Psoas muscle (tissue), 8 donors: ENCODE measurements around the gene USP24. TPM values are rescaled to one million over a fixed set of nuclear protein-coding genes. Genes with fewer than 3 reads are reported as not detected.
A peak's percentile ranks its signal among the peaks of the same experiment; 100 is the strongest.

Source experiments
- ATAC-seq, 4 donors: fragments of 200-7000 bp; cut with Tn5 transposase; one replicate each; pipeline ENCODE4 v1.9.1; 2020; ENCODE audit warnings: moderate library complexity in 3 of 4, mild to moderate bottlenecking in 2 of 4
- DNase-seq, 2 donors: peaks; one replicate each; pipeline ENCODE4 v3.0.0-alpha.2; 2020
- H3K27ac ChIP-seq: fragments of 200-600 bp; one replicate; pipeline ENCODE4 v1.8.0; 2022
- H3K27me3 ChIP-seq, 3 donors: fragments of 200-600 bp in 1 of 3; one replicate each; pipeline versions ENCODE4 v1.6.1 to v1.8.0; 2013 to 2022; ENCODE audit warnings: low read length in 2 of 3, mild to moderate bottlenecking in 2 of 3, moderate library complexity in 1 of 3; ENCODE audit not compliant: insufficient read depth in 3 of 3
- H3K36me3 ChIP-seq, 2 donors: fragments of 200-600 bp in 1 of 2; one replicate each; pipeline versions ENCODE4 v1.6.1 to v1.8.0; 2013 to 2022; ENCODE audit warnings: low read depth in 1 of 2, mild to moderate bottlenecking in 1 of 2, moderate library complexity in 1 of 2; ENCODE audit not compliant: insufficient read depth in 1 of 2
- H3K4me1 ChIP-seq: fragments of 200-600 bp; one replicate; pipeline ENCODE4 v1.8.0; 2022
- H3K4me3 ChIP-seq: fragments of 200-600 bp; one replicate; pipeline ENCODE4 v1.8.0; 2022; ENCODE audit warnings: mild to moderate bottlenecking
- H3K9me3 ChIP-seq: fragments of 200-600 bp; one replicate; pipeline ENCODE4 v1.8.0; 2022
- CTCF ChIP-seq: fragments of 200-600 bp; IDR thresholded peaks from one replicate; pipeline ENCODE4 v1.8.0; 2022; ENCODE audit warnings: antibody characterized with exemption
- WGBS, 3 donors: extraction: QIAGEN DNeasy Blood & Tissue Kit; methylation state at CpG; one replicate each; pipeline versions ENCODE4 v1.1.6 to v1.1.7; 2013; 5-methylcytosine and 5-hydroxymethylcytosine counted together
- intact Hi-C, 2 donors: fragments of 100-400 bp; cut with DNase I; formaldehyde crosslinking; loops; one replicate each; pipeline versions ENCODE4 v1.11.0 to v1.14.2; 2022
- polyA plus RNA-seq, 3 donors: library from polyadenylated mRNA; stranded (reverse); fragments of 200-250 nt; gene quantifications; one replicate each; pipeline ENCODE4 v1.2.3, GENCODE V29; 2013
- total RNA-seq, 4 donors: library from RNA; stranded (reverse); fragmentation: NEBNext Ultra II Directional in 2 of 4; extraction: Animal tissue kit (Norgen Biotek cat#: 25700) in 2 of 4; gene quantifications; one replicate each; pipeline versions ENCODE4 v1.2.1 to v1.2.4, GENCODE V29; 2021 to 2023
- donor health status: healthy with polysubstance abuse.
- donor health status: DM: no; HTN: no; CAD: no; lungs with moderate emphysema.
- donor health status: Bipolar disorder and iron deficiency.
- donor health status: healthy.
- donor health status: DM: yes; HTN: yes; CAD: no.
- donor health status: DM: no; HTN: no; CAD: no.
- donor health status: DM: no; HTN: no; CAD: no.
- donor health status: DM: yes; HTN: yes; CAD: no.

USP24 gene
- total and polyA plus RNA-seq, 7 donors = 14.6 to 67.9 (median 53.2) TPM

GRCh38 chr1:55076356-55076755, 138.8 kb downstream of the USP24 start:
- Histone ChIP-seq H3K4me1 (no peaks in the 10 kb centered on the region), H3K36me3 (peaks cover 18 to 100% of the 10 kb centered on the region in 2 donors), H3K27me3 (no peaks in the 10 kb centered on the region), H3K27ac (no peak overlapping the region), H3K9me3 (no peaks in the 10 kb centered on the region), H3K4me3 (no peak overlapping the region)
- no peak for DNase-seq
- 86 to 91% (median 86%) methylated on average over 1 of the region's 1 CpG for WGBS, 3 donors
- intact Hi-C loops = no loop called here
- no peak for TF ChIP-seq CTCF
- ATAC-seq = no peak

DNA sequence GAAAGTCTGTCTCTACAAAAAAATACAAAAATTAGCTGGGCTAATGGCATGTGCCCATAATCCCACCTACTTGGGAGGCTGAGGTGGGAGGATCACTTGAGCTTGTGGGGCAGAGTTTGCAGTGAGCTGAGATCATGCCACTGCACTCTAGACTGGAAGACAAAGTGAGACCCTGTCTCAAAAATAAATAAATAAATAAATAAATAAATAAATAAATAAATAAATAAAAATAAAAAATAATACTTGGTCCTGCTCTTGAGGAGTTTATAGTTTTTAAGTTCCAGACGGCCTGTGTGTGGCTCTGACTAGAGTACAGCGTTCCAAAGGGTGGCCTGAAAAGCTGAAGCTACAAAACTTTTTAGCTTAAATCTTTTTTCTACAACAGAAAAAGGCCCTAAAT, 140.7 kb downstream of the USP24 start:
- peaks cover 11% of the 10 kb centered on the region for H3K4me1 ChIP-seq
- TF ChIP-seq CTCF = no peak
- peaks cover 16 to 100% of the 10 kb centered on the region in 2 donors for H3K36me3 ChIP-seq
- H3K27ac ChIP-seq = no peak overlapping the region
- 75 to 97% (median 93%) methylated on average over 2 of the region's 2 CpGs for WGBS, 3 donors
- H3K4me3 ChIP-seq = no peak overlapping the region
- no peak for DNase-seq
- H3K27me3 ChIP-seq = no peaks in the 10 kb centered on the region
- no peaks in the 10 kb centered on the region for H3K9me3 ChIP-seq
- ATAC-seq = no peak
- intact Hi-C loops = no loop called here

DNA sequence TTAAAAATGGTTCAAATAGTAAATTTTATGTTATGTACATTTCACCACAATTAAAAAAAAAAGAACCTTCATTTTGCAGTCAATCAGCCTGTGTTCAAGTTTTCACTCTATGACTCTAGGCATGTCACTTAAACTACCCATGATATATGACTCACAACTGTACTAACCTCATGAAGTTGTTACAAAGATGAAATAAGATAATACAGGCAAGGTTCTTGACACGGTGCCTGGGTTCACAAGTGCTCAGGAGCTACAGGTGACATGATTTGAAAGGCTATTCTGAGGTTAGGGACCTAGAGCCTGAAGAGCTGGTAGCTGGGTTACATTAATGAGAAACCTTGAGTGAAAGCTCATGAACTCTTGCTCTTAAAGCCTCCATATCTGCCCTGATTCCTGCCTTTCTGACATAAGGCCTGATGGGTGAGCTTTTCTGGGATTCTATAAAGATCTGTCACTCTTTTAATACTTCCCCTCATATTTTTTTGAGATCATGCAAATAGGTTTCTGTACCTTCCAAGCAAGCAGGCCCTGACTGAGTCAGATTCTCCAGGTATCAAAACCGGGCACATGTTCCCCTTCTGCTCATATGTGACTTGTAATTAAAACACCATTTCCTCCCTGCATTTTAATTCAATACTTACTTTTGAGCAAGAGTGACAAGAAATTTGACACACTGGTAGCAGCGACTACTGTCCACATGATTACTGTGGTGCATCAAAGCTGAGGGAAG, 141.8 kb downstream of the USP24 start:
- Histone ChIP-seq H3K27ac (no peak overlapping the region), H3K9me3 (no peaks in the 10 kb centered on the region)
- ATAC-seq = peak; percentile 22 to 70 (median 48)

GRCh38 chr1:55071477-55071876, 143.7 kb downstream of the USP24 start:
- no peak for ATAC-seq
- TF ChIP-seq CTCF = peak; percentile 5
- Histone ChIP-seq H3K4me1 (peaks cover 18% of the 10 kb centered on the region), H3K27me3 (no peaks in the 10 kb centered on the region), H3K4me3 (no peak overlapping the region), H3K27ac (no peak overlapping the region), H3K36me3 (peaks cover 14 to 91% of the 10 kb centered on the region in 2 donors), H3K9me3 (no peaks in the 10 kb centered on the region)
- intact Hi-C loops = no loop called here
- DNase-seq = no peak
- 45 to 53% (median 48%) methylated on average over 8 of the region's 8 CpGs for WGBS, 3 donors

More for the DNA sequence above, 141.8 kb downstream of the USP24 start:
- intact Hi-C loops = no loop called here
- Histone ChIP-seq H3K4me3 (no peak overlapping the region), H3K27me3 (no peaks in the 10 kb centered on the region), H3K36me3 (peaks cover 16 to 100% of the 10 kb centered on the region in 2 donors), H3K4me1 (peaks cover 11% of the 10 kb centered on the region)
- DNase-seq = no peak
- no peak for TF ChIP-seq CTCF
- WGBS, 3 donors = 71 to 85% (median 73%) methylated on average over 3 of the region's 3 CpGs
